ENCODE data around the gene OR13C3. TPM values are rescaled to one million over a fixed set of nuclear protein-coding genes. Genes with fewer than 3 reads are reported as not detected.

Gene OR13C3
- total RNA-seq: not detected in 2 replicates
- long read RNA-seq: 0 reads

DNA sequence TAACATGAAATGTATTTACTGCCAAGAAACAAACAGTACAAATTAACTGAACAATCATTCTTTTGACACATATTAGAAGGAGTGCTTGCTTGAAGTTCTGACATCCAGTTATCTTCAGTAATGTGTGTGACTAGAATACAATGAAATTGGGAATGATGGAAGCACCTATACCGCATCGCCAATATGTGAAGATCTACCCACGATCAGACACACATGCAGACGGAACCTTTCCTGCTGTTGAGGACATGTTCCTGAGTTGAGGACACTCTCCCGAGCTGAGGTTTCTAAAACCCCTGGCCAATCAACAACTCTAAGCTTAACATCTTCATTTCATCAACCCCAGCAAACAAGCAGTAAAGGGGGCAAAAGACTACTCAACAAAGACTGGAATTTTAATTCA is at the start of gene OR13C3:
Gene OR13C3, minus strand, starts transcription at position 101 of the 400 bp plus-strand sequence. CDS start 133 bp downstream, outside the sequence.
- Mint-ChIP-seq H3K4me1 (ENCODE audit: unreplicated experiment) (no peaks in the 10 kb centered on the region), H3K4me3 (ENCODE audit: unreplicated experiment) (no peak within 1 kb of the TSS), H3K27me3 (ENCODE audit: unreplicated experiment) (peaks cover 12% of the 10 kb centered on the region), H3K36me3 (ENCODE audit: unreplicated experiment) (no peaks in the 10 kb centered on the region), H3K9me3 (ENCODE audit: unreplicated experiment) (no peaks in the 10 kb centered on the region), H3K27ac (ENCODE audit: unreplicated experiment) (no peak within 1 kb of the TSS)
- TF ChIP-seq, protein P1, sequence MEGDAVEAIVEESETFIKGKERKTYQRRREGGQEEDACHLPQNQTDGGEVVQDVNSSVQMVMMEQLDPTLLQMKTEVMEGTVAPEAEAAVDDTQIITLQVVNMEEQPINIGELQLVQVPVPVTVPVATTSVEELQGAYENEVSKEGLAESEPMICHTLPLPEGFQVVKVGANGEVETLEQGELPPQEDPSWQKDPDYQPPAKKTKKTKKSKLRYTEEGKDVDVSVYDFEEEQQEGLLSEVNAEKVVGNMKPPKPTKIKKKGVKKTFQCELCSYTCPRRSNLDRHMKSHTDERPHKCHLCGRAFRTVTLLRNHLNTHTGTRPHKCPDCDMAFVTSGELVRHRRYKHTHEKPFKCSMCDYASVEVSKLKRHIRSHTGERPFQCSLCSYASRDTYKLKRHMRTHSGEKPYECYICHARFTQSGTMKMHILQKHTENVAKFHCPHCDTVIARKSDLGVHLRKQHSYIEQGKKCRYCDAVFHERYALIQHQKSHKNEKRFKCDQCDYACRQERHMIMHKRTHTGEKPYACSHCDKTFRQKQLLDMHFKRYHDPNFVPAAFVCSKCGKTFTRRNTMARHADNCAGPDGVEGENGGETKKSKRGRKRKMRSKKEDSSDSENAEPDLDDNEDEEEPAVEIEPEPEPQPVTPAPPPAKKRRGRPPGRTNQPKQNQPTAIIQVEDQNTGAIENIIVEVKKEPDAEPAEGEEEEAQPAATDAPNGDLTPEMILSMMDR (IDR thresholded peaks at IDR 0.05): no peak
- DNase-seq (ENCODE audit: extremely low spot score, unreplicated experiment): no peak

DNA sequence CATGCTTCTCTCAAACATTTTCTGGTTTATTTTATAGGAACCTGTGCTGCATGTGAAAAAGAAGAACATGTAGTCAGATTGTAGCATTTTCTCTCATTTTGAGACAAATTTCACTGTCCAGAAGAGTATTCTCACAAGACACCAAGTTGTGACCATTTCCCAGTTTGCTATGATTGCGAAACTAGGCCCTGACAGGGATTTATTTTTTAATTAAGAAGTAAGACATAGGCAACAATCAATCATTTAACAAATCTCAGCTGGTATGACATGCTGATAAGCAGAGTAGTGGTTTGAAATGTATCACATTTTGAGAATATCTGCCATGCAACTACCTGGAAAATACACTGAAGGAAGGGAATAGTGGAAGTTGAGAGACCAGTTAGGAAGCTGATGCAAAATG is 43.9 kb upstream of the OR13C3 start:
- DNase-seq (ENCODE audit: extremely low spot score, unreplicated experiment): no peak
- no peak overlapping the region for H3K4me3 Mint-ChIP-seq (ENCODE audit: unreplicated experiment)
- H3K27me3 Mint-ChIP-seq (ENCODE audit: unreplicated experiment): peaks cover 5% of the 10 kb centered on the region
- H3K9me3 Mint-ChIP-seq (ENCODE audit: unreplicated experiment): no peaks in the 10 kb centered on the region
- no peaks in the 10 kb centered on the region for H3K4me1 Mint-ChIP-seq (ENCODE audit: unreplicated experiment)
- TF ChIP-seq, protein P1 (IDR thresholded peaks at IDR 0.05): no peak
- no peak overlapping the region for H3K27ac Mint-ChIP-seq (ENCODE audit: unreplicated experiment)
- H3K36me3 Mint-ChIP-seq (ENCODE audit: unreplicated experiment): no peaks in the 10 kb centered on the region

DNA sequence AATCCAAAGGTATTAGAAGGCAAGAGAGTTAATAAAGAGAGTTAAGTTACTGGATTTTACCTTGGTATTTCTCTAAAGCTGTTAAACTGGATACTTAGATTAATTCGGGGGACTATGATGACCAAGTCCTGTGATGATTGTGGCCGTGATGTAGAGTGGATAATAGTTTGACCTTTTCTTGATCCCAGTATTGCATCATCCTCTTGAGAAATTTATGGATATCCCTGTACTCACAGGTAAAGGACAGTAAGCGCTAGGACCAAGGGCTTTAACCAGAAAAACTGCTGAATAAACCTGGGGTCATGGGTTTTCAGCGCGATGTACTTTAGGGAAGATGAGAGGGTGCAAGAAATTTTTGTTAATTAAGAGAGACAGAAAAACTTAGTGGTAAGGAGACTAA is 40.6 kb upstream of the OR13C3 start:
- TF ChIP-seq, protein P1 (IDR thresholded peaks at IDR 0.05): no peak
- Mint-ChIP-seq H3K4me1 (ENCODE audit: unreplicated experiment) (no peaks in the 10 kb centered on the region), H3K27me3 (ENCODE audit: unreplicated experiment) (peaks cover 5% of the 10 kb centered on the region), H3K27ac (ENCODE audit: unreplicated experiment) (no peak overlapping the region), H3K4me3 (ENCODE audit: unreplicated experiment) (no peak overlapping the region), H3K36me3 (ENCODE audit: unreplicated experiment) (no peaks in the 10 kb centered on the region), H3K9me3 (ENCODE audit: unreplicated experiment) (peaks cover 5% of the 10 kb centered on the region)
- no peak for DNase-seq (ENCODE audit: extremely low spot score, unreplicated experiment)

DNA sequence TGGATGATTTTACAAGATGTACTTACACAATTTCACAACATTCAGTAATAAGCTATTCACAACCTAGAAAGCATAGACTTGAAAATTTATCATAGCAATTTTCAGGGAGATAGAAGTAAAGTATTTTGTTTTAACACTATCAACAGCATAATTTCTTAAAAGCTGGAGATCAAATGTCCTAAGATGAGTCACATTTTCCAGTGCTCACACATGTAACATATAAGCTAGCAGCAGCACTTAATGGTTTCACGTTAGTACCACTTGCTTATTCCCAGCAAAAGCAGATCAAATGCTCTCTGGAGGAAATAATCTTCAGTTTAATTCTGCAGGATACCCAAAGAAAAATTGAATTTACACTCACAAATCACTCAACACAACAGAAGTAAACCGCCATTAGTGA is 38.8 kb upstream of the OR13C3 start:
- TF ChIP-seq, protein P1 (IDR thresholded peaks at IDR 0.05): no peak
- Mint-ChIP-seq H3K4me3 (ENCODE audit: unreplicated experiment) (no peak overlapping the region), H3K27ac (ENCODE audit: unreplicated experiment) (no peak overlapping the region), H3K27me3 (ENCODE audit: unreplicated experiment) (peaks cover 5% of the 10 kb centered on the region), H3K9me3 (ENCODE audit: unreplicated experiment) (peaks cover 10% of the 10 kb centered on the region), H3K4me1 (ENCODE audit: unreplicated experiment) (no peaks in the 10 kb centered on the region), H3K36me3 (ENCODE audit: unreplicated experiment) (no peaks in the 10 kb centered on the region)
- no peak for DNase-seq (ENCODE audit: extremely low spot score, unreplicated experiment)

DNA sequence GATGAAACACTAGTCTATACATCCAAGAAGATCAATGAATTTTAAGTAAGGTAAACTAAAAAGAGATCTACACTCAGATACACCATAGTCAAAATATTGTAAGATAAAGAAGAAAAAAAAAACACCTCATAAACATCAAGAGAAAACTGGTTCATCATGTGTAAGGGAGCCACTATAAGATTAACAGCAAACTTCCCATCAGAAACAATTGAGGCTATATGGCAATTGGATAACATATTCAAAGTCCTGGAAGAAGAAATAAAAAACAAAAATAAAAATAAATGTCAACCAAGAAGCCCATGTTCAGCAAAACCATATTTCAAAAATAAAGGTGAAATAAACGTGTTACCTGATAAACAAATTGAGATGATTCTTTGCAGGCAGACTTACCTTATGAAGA is 36.0 kb upstream of the OR13C3 start:
- H3K4me3 Mint-ChIP-seq (ENCODE audit: unreplicated experiment): no peak overlapping the region
- peaks cover 10% of the 10 kb centered on the region for H3K9me3 Mint-ChIP-seq (ENCODE audit: unreplicated experiment)
- no peaks in the 10 kb centered on the region for H3K36me3 Mint-ChIP-seq (ENCODE audit: unreplicated experiment)
- TF ChIP-seq, protein P1 (IDR thresholded peaks at IDR 0.05): no peak
- no peak overlapping the region for H3K27ac Mint-ChIP-seq (ENCODE audit: unreplicated experiment)
- DNase-seq (ENCODE audit: extremely low spot score, unreplicated experiment): no peak
- H3K4me1 Mint-ChIP-seq (ENCODE audit: unreplicated experiment): no peaks in the 10 kb centered on the region
- no peaks in the 10 kb centered on the region for H3K27me3 Mint-ChIP-seq (ENCODE audit: unreplicated experiment)

Measured in osteocyte (in vitro differentiated cells).